ENCODE measurements around the gene SIL1.

DNA sequence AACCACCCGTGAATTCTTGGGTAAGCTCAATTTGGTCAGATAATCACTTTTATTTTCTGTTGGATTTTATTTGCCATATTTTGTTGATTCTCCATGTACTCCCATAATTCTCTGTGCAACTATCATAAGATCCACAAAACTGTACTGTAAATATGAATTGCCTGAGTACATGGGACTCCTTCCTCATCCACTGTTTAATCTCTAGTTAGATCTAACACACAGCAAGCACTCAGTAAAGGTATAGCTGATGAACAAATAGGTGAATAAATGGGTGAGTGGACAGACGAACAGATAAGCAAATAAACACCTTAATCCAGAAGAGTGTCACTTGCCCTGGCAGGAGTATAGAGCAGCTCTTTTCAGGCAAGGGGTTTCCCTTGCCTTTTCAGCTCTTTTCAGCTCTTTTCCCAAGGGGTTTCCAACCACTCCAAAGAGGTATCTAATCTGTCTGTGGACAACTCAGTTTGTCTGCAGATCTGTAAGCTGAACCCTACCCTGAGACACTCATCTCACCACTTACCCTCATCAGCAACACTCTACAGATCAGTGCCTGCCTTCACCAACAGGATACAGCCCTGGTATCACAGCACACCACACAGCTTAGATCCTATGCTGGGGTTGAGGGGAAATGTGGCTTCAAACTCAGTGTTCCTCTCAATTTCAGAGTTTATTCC, 51.2 kb downstream of the SIL1 start:
- TF ChIP-seq, protein P1, sequence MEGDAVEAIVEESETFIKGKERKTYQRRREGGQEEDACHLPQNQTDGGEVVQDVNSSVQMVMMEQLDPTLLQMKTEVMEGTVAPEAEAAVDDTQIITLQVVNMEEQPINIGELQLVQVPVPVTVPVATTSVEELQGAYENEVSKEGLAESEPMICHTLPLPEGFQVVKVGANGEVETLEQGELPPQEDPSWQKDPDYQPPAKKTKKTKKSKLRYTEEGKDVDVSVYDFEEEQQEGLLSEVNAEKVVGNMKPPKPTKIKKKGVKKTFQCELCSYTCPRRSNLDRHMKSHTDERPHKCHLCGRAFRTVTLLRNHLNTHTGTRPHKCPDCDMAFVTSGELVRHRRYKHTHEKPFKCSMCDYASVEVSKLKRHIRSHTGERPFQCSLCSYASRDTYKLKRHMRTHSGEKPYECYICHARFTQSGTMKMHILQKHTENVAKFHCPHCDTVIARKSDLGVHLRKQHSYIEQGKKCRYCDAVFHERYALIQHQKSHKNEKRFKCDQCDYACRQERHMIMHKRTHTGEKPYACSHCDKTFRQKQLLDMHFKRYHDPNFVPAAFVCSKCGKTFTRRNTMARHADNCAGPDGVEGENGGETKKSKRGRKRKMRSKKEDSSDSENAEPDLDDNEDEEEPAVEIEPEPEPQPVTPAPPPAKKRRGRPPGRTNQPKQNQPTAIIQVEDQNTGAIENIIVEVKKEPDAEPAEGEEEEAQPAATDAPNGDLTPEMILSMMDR (CRISPR knock-in tag; IDR thresholded peaks at IDR 0.05): no peak
- TF ChIP-seq ELF4 (CRISPR knock-in tag; IDR thresholded peaks at IDR 0.05; ENCODE audit: borderline replicate concordance) (no peak), GABPA (IDR thresholded peaks at IDR 0.05; ENCODE audit: low read depth, low read length) (no peak), GABPA (CRISPR knock-in tag; IDR thresholded peaks at IDR 0.05; ENCODE audit: low read depth) (no peak), ARNT (IDR thresholded peaks at IDR 0.05) (no peak), ZNF232 (CRISPR knock-in tag; IDR thresholded peaks at IDR 0.05; ENCODE audit: borderline replicate concordance) (no peak), NCOR1 (IDR thresholded peaks at IDR 0.05; ENCODE audit: borderline replicate concordance, low read length) (no peak), ZNF746 (CRISPR knock-in tag; IDR thresholded peaks at IDR 0.05) (no peak), DNMT1 (CRISPR knock-in tag; IDR thresholded peaks at IDR 0.05) (no peak), ZNF230 (CRISPR knock-in tag; IDR thresholded peaks at IDR 0.05) (no peak)
- TF ChIP-seq, protein P2, sequence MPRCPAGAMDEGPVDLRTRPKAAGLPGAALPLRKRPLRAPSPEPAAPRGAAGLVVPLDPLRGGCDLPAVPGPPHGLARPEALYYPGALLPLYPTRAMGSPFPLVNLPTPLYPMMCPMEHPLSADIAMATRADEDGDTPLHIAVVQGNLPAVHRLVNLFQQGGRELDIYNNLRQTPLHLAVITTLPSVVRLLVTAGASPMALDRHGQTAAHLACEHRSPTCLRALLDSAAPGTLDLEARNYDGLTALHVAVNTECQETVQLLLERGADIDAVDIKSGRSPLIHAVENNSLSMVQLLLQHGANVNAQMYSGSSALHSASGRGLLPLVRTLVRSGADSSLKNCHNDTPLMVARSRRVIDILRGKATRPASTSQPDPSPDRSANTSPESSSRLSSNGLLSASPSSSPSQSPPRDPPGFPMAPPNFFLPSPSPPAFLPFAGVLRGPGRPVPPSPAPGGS (CRISPR knock-in tag; IDR thresholded peaks at IDR 0.05): no peak
